GM20000 (cell line): Measurements from ENCODE around the gene ING5.

ENCODE experiments used
- DNase-seq: peaks from one replicate; pipeline ENCODE4 v3.0.0; 2012; ENCODE audit warnings: low spot score
- TF ChIP-seq, protein P1 (sequence below): IDR thresholded peaks from 2 replicates; pipeline ENCODE4 v1.5.1; 2012; ENCODE audit warnings: mild to moderate bottlenecking, control low read depth; ENCODE audit errors: extremely low read depth, missing control alignments

The ING5 gene

DNA sequence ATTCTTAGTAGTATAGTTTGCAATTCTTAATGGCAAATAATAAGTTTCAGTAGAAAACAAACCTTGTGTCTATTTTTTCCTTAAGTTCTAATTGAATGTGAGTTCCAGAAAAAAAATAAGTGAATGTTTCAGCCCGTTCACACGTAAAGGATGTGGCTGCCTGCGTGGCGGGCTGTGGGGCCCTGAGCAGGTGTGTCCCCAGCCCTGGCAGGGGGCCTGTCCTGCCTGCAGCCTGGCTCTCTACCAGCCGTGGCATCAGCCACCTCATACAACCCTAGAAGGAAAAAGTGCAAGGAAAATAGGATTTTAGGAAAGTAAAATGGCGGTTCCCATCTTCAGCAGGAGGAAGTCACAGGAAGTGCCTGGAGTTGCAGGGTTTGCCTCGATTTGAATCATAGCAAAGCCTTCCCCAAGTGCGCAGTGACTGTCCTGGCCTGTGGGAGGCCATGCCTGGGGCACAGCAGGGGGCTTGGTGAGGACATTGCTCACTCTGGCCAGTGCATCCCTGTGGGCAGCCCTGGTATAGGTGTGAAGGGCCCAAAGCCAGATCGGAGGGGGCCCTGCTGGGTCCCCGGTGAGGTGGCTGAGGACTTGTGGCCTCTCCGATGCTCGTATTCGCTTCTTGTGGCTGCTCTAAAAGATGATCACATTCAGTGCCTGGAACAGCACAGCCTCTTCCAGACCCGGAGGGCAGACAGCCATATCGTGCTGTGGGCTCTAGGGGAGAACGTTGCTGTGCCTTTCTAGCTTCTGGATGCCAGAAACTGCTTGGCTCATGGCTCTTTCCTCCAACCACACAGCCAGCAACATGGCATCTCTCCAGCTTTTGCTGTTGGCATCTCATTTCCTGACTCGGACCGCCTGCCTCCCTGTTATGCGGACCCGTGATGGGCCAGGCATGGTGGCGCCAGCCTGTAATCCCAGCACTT is 27.8 kb upstream of the ING5 start:
- no peak for DNase-seq
- TF ChIP-seq, protein P1, sequence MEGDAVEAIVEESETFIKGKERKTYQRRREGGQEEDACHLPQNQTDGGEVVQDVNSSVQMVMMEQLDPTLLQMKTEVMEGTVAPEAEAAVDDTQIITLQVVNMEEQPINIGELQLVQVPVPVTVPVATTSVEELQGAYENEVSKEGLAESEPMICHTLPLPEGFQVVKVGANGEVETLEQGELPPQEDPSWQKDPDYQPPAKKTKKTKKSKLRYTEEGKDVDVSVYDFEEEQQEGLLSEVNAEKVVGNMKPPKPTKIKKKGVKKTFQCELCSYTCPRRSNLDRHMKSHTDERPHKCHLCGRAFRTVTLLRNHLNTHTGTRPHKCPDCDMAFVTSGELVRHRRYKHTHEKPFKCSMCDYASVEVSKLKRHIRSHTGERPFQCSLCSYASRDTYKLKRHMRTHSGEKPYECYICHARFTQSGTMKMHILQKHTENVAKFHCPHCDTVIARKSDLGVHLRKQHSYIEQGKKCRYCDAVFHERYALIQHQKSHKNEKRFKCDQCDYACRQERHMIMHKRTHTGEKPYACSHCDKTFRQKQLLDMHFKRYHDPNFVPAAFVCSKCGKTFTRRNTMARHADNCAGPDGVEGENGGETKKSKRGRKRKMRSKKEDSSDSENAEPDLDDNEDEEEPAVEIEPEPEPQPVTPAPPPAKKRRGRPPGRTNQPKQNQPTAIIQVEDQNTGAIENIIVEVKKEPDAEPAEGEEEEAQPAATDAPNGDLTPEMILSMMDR: no peak

DNA sequence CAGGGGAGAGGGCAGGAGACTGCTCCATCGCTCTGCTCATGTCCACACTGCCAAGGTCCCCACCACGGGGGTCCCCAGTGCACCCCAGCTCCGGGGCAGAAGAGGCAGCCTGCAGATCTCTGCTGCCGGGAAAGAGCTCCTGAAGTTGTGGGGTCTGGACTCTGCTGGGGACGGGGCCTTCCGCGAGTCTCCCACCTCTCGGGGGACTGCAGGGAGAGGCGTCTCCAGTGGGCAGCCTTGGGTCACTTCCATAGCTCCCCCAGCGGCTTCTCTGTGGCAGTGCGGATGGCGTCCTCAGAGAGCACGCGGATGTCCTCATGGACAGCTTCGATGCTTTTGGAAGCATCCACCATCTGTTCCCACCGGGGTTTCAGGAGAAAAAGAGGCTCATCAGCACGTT is 26.0 kb upstream of the ING5 start:
- TF ChIP-seq, protein P1: no peak
- no peak for DNase-seq

DNA sequence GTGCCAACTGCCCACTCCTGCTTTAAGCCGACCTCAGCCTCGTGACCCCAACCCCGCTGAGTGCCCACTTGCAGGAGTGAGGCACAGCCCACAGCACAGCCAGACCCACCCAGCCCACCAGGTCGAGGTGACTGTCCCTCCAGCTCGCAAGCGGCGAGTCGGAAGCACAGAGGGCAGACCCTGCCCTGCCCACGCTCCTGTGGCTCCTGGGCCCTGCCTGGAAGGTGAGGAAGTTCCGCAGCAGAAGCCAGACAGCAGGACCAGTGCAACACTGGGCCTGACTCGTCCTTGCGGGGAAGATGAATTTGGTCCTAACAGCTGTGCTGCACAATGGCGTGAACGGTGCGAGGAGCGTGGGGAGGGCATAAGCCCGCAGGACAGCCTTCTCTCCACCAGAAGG is 25.2 kb upstream of the ING5 start:
- no peak for DNase-seq
- TF ChIP-seq, protein P1: no peak

DNA sequence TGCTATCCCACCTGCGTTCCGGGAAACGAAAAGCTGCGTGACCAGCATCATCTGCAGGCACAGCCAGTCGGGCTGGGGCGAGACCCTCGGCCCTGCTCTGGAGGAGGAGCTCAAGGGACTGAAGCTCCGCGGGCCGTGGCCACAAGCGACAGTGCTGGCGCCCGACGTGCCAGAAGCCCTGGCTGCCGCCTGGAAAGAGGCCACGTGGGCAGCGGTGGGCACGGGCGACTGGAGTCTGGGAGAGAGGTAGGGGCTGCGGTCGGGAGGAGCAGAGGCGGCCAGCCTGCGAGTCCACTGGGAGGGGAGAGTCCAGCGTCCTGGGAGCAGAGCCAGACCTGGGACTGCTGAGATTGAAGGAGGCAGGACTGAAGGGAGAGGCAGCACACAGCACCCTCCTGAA is 24.4 kb upstream of the ING5 start:
- TF ChIP-seq, protein P1: no peak
- DNase-seq: no peak

DNA sequence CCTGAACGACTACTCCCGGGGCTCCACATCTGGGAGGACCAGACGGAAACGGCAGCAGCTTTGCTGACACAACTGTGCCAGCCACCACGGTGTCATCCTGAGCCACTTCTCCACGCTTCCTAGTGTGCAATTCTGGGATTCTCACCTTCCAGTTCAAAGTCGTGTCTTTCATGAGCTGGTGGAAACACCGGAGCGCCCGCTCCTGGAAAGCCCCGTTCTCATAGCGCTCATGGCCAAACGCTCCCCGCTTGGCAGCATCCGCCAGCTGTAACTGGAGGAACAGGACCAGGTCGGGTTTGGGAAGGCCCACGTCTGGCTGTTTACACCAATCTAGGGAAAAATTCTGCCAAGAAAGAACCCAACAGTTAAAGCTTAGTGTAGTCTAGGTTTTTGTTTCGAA is 23.5 kb upstream of the ING5 start:
- TF ChIP-seq, protein P1: no peak
- no peak for DNase-seq

DNA sequence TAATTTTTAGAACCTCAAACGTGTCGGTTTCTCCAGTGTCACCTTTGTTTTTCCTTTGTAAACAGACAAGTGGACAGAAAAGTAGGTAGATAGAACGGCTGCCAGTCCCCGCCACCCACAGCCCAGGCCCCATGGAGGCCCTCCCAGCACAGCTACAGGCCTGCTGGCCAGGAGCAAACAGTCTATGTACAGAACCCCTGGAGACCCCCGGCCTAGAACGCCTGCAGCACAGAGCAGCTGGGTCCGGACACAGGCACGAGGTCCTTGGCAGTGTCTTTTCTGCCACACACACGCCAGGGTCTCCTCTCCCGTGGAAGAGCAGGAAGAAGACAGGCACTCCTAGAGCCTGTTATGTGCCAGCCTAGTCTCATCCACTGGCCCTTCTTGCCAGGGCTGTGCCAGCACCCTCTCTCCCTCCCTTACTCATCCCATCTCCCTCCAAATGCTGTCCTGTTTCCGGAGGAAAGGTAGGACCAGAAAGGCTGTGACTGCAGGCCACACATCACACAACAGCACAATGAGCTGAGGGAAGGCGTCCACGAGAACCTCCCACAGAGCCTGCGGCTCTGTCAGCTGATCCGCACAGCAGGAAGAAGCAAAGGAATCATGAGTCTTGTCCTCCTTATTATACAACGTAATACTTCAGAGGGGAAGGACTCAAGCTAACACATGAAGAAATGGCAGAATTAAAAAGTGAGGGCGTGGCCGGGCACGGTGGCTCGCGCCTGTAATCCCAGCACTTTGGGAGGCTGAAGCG is 22.9 kb upstream of the ING5 start:
- no peak for DNase-seq
- TF ChIP-seq, protein P1: no peak

DNA sequence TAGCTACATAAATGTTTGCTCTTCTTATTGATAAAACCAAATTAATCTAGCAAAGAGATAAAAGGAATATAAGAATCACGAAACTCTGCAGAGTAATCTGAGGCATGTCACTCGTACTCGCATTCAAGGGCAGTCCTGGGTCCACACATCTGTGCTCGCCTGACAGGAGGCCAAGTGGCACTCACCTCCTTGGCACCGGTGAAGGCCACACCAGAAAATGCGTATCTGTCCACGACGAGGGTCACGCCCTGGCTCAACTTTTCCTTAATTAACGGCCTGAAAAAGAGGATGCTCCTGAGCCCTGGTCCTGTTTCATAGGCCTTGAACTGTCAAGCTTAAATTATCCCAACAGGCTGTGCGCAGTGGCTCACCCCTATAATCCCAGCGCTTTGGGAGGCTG is 21.8 kb upstream of the ING5 start:
- DNase-seq: no peak
- TF ChIP-seq, protein P1: no peak
